Hindlimb muscle (tissue), 1 donor: ENCODE results near the gene SLC6A1. TPM values are rescaled to one million over a fixed set of nuclear protein-coding genes. Genes with fewer than 3 reads are reported as not detected.
A peak's percentile ranks its signal among the peaks of the same experiment; 100 is the strongest.

Experiments used
- DNase-seq: peaks from one replicate; pipeline ENCODE4 v3.0.0-alpha.2; 2013
- polyA plus RNA-seq: library from polyadenylated mRNA; unstranded; fragments of 120-200 nt; gene quantifications from one replicate; pipeline ENCODE4 v1.2.1, GENCODE V29; 2013; ENCODE audit not compliant: insufficient read length

SLC6A1 gene
- 2.1 TPM for polyA plus RNA-seq

DNA sequence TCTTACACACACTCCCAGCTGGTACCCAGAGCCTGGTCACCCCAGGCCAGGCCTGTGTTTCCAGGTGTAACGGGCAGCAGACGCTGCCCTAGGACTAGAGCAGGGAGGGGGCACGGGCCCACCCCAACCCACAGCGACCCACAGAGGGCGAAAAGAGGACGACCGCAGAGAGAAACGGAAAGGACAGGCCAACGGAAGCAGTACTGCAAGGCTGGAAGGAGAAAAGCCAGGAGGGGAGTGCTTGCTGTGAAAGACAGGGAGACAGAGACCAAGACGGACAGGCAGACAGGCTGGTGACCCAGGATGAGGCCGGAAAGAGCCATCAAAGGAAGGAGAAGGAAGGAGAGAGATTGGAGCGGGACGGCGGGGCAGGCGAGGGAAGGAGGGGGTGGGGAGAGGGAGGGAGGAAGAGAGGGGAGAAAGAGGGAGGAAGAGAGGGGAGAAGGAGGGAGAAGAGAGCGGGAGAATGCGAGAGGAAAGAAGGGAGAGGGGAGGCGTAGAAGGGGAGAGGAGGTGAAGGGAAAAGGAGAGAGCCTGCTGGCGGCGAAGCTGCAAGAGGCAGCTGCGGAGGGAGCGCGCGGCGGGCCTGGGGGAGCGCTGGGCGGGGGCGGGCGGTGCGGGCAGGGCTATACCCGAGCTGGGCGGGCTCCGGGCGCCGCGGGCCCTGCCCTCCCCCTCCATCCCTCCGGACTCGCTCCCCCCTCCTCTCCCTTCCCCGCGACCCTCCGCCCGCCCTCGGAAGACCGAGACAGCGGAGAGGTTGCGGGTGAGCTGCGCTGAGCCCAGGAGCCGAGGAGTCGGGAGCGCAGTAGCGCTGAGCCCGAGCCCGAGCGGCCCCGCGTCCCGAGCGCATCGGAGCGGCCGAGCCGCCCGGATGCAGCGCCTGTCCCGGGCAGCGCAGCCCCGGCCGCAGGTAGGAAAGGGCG is at the start of gene SLC6A1:
Gene SLC6A1 (plus strand): TSS at position 732 of the 926 bp plus-strand sequence. CDS start 24,464 bp downstream, outside the sequence.
- DNase-seq = peak; percentile 52

DNA sequence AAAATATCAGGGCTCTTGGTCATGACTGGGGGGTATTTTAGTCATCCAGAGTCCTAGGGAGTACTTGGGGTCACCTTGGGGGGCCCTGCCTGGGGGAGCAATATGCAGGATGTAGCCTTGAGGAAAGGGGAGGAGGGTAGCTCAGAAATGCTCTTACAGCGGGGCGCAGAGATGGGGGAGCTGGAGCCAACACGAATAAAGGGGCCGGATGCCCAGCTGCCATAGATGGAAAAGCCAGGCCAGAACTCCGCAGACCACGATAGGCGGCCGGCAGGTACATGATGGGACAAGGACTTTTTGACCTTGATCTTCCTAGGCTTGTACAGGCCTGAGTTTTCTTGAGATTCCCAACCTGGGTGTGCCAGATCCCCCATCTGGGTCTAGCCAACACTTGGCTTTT is 47.7 kb upstream of the SLC6A1 start:
- DNase-seq = no peak

DNA sequence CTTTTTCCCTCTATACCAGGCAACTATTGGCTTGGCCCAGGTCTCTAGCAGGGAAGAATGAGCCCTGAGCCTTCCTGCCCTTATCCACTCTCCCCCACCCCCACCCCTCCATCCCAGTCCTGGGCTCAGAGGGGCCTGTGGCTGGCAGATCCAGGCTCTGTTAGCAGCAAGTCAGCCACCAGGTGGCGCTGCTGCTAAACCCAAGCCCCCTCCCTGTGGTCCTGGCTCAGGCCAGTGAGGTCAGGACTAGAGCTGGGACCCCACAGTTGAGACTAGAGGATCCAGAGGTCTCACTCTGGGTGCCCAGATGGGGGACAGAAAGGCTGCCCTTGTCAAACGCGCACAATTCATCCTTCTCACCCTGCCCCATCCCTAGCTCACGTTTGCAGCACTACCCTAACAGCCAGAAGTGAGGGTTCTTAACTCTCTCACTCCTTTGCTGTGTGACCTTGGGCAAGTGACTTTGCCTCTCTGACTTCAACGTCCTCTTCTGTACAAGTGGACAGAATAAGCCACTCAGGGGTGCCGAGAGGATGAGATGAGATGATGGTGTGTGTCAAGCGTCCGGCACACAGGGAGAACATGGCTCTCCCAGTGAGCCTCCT is 46.8 kb upstream of the SLC6A1 start:
- DNase-seq = peak; percentile 69

GRCh38 chr3:10946526-10946925 is 46.0 kb upstream of the SLC6A1 start:
- DNase-seq = no peak

DNA sequence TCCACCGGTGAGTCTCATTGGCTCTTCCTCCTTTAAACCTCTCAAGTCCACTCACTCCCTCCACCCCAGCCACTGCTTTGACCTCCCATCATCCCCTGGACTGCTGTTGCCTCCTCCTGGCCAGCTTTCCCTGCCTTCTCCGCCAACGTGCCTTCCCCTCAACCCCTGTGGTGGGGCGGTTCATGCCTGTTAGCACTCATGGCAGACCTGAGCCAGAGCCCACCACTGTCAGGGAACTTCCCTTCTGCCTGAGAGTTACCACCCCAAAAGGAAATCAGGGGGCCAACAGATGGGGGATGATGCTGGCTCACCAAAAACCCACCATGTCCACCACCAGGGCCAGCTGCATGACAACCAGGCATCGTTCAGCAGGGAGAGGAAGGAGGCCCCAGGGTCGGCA is 44.2 kb upstream of the SLC6A1 start:
- DNase-seq = no peak

- DNase-seq = no peak
Measured at GRCh38 chr3:10949197-10949596, 43.4 kb upstream of the SLC6A1 start.

GRCh38 chr3:10950476-10951294 is 41.9 kb upstream of the SLC6A1 start:
- DNase-seq = no peak

DNA sequence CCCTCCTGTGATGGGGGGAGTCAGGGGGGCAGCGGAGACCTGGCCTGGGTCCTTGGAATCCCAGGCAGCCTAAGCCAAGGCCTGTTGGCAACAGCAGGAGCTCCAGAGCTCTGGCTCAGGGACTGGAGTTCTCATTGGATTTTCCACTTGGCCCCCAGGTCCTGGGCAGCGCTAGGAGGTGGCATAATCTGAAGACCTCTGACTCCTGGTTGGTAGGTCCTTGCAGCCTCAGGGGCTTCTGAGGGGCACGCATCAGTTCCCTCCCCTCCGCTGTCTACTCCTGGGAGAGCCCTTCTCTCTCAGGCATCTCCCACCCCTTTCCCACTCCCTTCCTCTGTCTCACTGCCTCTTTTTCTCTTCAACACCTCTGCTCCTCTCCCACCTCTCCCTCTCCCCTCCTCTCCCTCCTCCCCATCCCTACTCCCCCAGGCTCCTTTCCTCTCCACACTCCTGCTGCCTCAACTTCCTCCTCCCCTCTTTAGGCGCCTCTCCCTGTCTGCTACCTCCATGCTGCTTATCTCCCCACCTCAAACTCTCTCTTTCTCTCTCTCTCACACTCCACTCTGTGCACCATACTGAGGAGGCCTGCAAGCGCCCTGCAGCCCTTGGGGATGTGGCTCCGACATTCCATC is 41.1 kb upstream of the SLC6A1 start:
- no peak for DNase-seq

GRCh38 chr3:10952525-10952924 is 40.0 kb upstream of the SLC6A1 start:
- no peak for DNase-seq

GRCh38 chr3:10954740-10955139 is 37.8 kb upstream of the SLC6A1 start:
- DNase-seq = no peak

DNA sequence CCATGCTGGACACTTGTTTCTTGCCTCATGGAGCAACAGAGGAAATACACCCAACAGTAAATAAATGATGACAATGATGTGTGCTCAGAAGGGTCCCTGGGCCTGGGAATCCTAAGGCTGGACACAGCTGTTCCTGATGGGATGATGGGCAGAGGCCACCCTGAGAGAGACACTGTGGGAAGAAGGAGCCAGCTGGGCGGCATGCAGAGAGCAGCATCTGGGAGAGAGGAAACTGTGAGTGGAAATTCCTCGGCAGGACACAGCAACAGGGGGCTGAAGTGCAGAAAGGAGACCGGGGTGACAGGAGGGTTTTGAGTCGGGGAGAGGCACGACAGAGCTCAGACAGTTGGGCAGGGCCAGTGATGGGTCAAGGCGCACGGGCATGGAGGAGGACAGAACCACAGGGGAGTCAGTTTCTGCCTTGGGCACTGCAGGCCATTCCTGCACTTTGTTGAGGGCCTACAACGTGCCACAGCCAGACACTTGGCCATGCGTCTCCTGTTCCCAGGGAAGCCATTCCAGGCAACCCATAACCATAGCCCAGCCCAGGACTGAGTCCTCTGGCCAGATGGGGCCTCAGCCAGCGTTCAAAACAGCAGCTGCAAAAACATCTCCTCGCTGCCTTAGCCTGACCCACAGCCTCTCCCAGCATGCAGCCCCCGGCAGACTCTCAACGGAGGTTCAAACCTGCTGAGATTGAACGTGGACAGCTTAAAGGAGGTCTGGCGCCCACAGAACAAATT is 36.7 kb upstream of the SLC6A1 start:
- peak; percentile 62 for DNase-seq

GRCh38 chr3:10956531-10956930 is 36.0 kb upstream of the SLC6A1 start:
- no peak for DNase-seq

DNA sequence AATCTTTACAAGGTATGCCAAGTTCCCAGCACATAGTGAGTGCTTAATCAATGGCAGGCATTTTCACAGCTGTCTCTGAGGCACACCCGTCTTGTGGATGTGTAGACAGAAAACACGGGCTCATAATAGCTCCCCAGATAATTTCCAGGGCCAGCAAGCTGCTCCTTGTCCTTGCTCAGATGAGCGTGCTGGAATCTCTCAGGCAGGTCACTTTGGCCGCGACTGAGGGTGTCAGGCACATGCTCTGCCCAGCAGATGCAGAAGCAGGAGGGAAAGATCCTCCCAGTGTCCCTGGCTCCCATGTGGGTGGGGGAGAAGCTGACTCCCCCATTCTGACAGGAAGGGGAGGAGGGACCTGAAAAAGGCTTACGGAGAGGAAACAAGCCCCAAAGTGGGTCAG is 35.6 kb upstream of the SLC6A1 start:
- DNase-seq = peak; percentile 43

DNA sequence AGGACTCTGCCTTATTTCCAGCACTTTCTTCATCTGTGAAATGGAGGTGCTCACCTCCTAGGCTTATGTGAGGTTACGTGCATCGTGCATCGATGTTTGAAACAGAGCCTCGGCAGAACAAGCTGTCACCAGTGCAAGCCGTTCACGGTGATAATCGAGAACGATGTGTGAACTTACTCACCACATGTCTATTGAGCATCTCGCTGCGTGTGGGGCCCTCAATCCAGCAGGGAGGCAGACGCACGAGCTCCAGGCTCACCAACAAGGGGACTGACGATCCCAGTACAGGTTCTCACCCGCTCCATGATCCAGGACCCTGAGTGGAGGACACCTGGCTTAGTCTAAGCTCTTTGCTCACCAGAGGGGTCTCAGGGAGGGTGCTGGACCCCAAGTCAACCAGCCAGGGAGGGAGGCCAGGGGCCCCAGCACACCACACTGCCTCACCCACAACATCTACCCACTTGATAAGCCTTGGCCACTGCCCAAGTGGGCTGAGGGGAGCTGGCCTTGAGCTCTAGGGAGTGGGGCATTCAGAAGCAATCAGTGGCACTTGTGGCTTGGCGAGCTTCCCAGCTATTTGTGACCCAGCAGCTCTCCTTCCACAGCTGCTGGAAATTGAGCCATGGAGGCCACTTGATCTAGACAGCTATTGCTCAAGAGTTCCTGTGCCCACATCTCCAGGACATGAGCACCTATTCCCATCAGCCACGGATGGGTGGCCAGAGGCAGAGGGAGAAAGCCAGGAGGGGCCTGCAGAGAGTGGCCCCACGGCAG is 34.4 kb upstream of the SLC6A1 start:
- DNase-seq = no peak

GRCh38 chr3:10960255-10960654 is 32.3 kb upstream of the SLC6A1 start:
- no peak for DNase-seq

GRCh38 chr3:10961921-10962320 is 30.6 kb upstream of the SLC6A1 start:
- DNase-seq = no peak

DNA sequence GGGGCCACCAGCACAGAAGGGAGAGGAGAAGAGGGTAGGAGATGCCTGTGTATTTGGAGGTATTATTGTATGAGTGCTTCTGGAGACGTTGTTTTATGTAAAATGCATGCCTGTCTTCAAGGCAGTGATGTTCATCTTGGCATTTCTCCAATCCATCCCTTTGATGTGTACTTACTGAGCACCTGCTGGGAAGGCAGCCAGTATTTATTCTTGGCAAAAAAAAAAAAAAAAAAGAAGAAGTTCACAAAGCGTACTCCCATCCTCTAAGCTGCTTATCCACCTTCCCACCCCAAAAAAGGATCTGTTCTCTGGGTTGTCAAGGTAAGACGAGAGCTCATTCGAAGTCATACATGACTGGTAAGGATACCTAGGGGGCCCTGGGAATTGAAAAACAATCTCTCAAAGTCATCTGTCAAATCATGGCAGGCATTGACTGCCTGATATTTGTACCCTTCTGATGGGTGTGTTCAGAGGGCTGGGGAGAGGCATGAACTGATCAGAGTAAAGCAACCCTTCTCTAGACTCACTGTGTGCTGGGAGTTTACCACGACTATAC is 30.0 kb upstream of the SLC6A1 start:
- DNase-seq = no peak

DNA sequence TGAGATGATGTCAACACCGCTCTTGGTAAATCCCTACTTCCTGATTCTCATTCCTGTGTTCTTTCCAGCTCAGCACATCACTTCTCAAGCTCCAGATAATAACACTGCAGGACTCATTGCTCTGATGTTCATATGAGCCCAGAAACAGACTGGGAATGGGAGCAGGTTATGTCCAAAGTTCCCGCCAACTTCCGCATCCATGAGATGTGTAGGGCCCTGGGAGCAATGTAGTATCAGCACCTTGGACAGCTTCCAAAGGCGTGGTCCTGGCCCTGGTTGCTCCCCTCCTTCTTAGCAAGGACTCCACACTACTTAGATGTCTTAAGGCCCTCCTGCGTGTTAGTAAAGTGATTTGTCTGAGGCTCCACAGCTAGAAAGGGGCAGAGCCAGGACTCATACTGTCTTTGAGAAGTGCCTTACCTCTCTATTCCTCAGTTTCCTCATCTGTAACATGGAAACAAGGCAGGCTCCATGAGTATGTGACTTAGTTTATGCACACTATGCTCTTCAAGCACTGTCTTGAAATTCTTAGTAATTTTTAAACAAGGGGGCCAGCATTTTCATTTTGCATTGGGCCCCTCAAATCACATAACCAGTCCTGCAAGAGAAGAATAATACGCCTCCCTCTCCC is 27.9 kb upstream of the SLC6A1 start:
- peak; percentile 45 for DNase-seq

GRCh38 chr3:10968401-10968800 is 24.1 kb upstream of the SLC6A1 start:
- no peak for DNase-seq

DNA sequence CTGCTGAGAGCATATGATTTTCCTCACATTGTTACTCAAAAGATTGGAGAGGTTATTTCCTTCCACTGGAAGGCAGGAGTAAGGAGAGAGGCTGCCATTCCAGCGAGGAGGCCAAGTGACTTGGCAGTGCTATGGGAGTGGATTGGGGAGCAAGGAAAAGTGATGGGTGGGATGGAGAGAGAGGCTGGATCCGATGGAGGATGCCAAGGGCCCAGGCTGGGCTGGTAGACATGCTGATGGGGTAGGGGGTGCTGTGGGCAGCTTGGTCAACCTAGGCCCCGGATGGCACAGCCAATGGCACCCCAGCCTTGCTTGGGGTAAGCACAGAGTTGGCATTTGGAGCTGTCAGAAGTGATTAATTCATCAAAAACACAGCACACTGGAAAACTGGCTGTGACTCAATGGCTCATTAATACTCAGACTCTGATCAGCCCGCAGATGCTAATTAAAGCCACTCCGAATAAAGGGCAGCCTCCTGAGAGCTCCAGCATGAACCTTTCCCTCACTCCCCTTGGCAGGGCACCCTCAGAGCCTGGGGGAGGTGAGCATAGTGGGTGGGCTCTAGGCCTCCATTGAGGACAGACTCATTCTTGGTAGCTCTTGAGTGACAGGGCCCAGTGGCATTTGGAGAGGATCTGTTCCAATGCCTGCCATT is 22.1 kb upstream of the SLC6A1 start:
- no peak for DNase-seq
